22Rv1 (cell line): Measurements from ENCODE around the gene MCRIP1.

Source experiments
- H3K27ac ChIP-seq: fragments of 450-650 bp; 2 replicates; pipeline ENCODE4 v1.5.1; 2017
- ZFX ChIP-seq: fragments of 450-650 bp; IDR thresholded peaks from 2 replicates; pipeline ENCODE4 v1.6.1; 2017; ENCODE audit warnings: antibody characterized with exemption, borderline replicate concordance
- TF ChIP-seq, protein P1 (sequence below): fragments of 450-650 bp; IDR thresholded peaks from 2 replicates; pipeline ENCODE4 v1.5.1; 2017; ENCODE audit warnings: mild to moderate bottlenecking

The MCRIP1 gene

GRCh38 chr17:81813861-81814683 lies 19.0 kb downstream of the MCRIP1 start:
- no peak overlapping the region for H3K27ac ChIP-seq
- TF ChIP-seq ZFX, result no peak
- TF ChIP-seq, protein P1, sequence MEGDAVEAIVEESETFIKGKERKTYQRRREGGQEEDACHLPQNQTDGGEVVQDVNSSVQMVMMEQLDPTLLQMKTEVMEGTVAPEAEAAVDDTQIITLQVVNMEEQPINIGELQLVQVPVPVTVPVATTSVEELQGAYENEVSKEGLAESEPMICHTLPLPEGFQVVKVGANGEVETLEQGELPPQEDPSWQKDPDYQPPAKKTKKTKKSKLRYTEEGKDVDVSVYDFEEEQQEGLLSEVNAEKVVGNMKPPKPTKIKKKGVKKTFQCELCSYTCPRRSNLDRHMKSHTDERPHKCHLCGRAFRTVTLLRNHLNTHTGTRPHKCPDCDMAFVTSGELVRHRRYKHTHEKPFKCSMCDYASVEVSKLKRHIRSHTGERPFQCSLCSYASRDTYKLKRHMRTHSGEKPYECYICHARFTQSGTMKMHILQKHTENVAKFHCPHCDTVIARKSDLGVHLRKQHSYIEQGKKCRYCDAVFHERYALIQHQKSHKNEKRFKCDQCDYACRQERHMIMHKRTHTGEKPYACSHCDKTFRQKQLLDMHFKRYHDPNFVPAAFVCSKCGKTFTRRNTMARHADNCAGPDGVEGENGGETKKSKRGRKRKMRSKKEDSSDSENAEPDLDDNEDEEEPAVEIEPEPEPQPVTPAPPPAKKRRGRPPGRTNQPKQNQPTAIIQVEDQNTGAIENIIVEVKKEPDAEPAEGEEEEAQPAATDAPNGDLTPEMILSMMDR, result no peak

- H3K27ac ChIP-seq, result no peak overlapping the region
- no peak for TF ChIP-seq ZFX
- TF ChIP-seq, protein P1, result no peak
Observed at GRCh38 chr17:81813371-81813684, 19.8 kb downstream of the MCRIP1 start.

GRCh38 chr17:81812571-81813370 lies 20.3 kb downstream of the MCRIP1 start:
- TF ChIP-seq ZFX, result no peak
- TF ChIP-seq, protein P1, result no peak
- H3K27ac ChIP-seq, result no peak overlapping the region

- TF ChIP-seq, protein P1, result no peak
- TF ChIP-seq ZFX, result no peak
- H3K27ac ChIP-seq, result no peak overlapping the region
Observed at GRCh38 chr17:81811705-81812570, 21.2 kb downstream of the MCRIP1 start.

GRCh38 chr17:81810892-81811704 lies 22.0 kb downstream of the MCRIP1 start:
- H3K27ac ChIP-seq, result no peak overlapping the region
- TF ChIP-seq ZFX, result no peak
- TF ChIP-seq, protein P1, result no peak

DNA sequence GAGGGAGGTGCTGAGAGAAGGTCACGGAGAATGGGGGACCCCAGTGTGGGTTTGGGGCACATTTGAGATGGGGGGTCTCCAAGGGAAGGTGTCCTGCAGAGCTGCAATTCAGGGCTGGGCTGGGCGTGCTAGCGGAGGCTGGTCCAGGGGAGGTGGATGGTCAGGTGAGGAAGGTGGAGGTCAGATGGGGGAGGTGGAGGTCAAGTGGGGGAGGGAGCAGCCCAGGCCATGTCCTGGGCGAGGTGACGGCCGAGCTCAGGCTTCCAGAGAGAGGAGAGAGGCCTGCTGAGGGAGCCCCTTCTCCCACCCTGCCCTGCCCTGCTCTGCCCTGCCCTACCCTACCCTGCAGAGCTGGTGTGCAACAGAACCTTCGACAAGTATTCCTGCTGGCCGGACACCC lies 22.6 kb downstream of the MCRIP1 start:
- H3K27ac ChIP-seq, result no peak overlapping the region
- TF ChIP-seq, protein P1, result no peak
- no peak for TF ChIP-seq ZFX
